OCI-LY1 (cell line): Measurements from ENCODE around the gene PDXP.
A peak's percentile ranks its signal among the peaks of the same experiment; 100 is the strongest.

Experiments used
- EZH2 ChIP-seq: fragments of 200-600 bp; sonication (generic), shearing (Covaris generic); IDR thresholded peaks from 2 replicates; pipeline ENCODE4 v1.8.0; 2017; ENCODE audit warnings: borderline replicate concordance, mixed run types, mild to moderate bottlenecking, antibody characterized with exemption, low read length, moderate library complexity, mixed read lengths
- TF ChIP-seq, protein P1 (sequence below): fragments of 200-600 bp; sonication (generic), shearing (Covaris generic); IDR thresholded peaks from 2 replicates; pipeline ENCODE4 v1.5.1; 2017; ENCODE audit warnings: mild to moderate bottlenecking, antibody characterized with exemption, low read length, moderate library complexity, mixed read lengths

DNA sequence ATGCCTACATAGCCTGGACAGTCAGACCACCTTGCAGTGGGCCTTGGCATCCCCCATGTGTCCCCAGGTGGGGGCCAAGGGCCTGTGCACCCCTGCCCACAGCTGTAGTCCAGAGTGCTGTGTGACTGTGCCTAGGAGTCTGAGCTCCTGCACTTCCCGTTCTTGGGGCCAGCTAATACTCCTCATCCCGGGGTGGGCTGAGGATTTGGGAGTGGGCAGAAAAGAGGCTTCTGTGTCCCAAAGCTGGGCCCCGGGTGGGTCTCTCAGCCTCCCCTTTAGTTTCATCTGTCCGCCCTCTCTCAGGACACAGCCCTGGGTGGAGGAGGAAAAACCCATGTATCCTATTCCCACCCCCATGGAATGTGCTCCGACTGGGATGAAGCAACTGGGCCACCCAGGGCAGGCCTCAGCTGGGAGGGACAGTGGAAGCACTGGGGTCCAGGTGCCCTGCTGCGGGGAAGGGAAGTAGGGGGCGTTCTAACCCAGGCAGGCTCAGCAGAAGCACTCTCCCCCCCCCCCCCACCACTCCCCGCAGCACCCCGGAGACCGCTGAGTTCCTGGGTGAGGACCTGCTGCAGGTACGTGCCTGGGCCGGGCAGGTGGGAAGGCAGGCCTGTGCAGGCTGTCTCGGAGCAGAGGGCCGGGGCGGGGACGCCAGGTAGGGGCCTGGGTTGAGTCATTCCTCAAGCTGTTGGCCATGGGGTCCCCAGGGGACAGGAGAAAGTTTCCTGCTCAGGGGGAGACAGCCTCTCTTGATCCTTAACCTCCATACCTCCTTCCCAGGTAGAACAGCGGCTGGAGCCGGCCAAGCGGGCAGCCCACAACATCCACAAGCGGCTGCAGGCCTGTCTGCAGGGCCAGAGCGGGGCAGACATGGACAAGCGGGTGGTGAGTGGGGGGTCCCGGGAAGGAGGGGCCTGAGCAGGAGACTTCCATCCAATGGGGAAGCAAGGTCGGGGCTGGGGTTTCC lies 17.6 kb upstream of the PDXP start:
- TF ChIP-seq, protein P1, sequence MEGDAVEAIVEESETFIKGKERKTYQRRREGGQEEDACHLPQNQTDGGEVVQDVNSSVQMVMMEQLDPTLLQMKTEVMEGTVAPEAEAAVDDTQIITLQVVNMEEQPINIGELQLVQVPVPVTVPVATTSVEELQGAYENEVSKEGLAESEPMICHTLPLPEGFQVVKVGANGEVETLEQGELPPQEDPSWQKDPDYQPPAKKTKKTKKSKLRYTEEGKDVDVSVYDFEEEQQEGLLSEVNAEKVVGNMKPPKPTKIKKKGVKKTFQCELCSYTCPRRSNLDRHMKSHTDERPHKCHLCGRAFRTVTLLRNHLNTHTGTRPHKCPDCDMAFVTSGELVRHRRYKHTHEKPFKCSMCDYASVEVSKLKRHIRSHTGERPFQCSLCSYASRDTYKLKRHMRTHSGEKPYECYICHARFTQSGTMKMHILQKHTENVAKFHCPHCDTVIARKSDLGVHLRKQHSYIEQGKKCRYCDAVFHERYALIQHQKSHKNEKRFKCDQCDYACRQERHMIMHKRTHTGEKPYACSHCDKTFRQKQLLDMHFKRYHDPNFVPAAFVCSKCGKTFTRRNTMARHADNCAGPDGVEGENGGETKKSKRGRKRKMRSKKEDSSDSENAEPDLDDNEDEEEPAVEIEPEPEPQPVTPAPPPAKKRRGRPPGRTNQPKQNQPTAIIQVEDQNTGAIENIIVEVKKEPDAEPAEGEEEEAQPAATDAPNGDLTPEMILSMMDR = peak; percentile 37
- TF ChIP-seq EZH2 = no peak
